Prostate gland (tissue), 2 donors: ENCODE data around the gene ARFGEF3.

Source experiments
- POLR2AphosphoS5 ChIP-seq: sonication (generic); formaldehyde crosslinking; IDR thresholded peaks from one replicate; pipeline ENCODE4 v1.6.1; 2017; ENCODE audit warnings: antibody characterized with exemption
- TF ChIP-seq, protein P1 (sequence below), 4 experiments: fragments of 200-600 bp in 2 of 4; fragments of 450-650 bp in 2 of 4; sonication (generic) in 2 of 4; IDR thresholded peaks; 1 replicate in 3 of 4; 2 replicates in 1 of 4; pipeline ENCODE4 v1.5.1; 2016 to 2019; ENCODE audit warnings: antibody characterized with exemption in 4 of 4, mild to moderate bottlenecking in 2 of 4, moderate library complexity in 2 of 4

DNA sequence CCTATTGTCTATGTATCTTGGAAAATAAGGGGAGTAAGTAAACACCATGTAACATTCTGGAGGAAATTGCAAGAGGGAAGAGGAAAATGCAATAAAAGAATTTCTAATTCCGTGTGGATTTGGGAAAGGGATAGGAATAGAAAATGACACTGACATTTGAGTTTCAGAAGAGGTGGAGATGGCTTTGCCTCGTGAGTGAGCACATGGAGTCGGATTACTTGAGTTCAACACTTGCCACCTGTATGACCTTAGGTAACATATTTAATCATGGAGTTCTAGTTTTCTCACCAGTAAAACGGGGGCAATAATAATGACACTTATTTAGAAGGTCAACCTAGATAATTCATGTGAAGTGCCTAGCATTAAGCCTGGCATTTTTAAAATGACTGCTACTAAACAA lies 67.3 kb downstream of the ARFGEF3 start:
- no peak for TF ChIP-seq POLR2AphosphoS5
- TF ChIP-seq, protein P1, sequence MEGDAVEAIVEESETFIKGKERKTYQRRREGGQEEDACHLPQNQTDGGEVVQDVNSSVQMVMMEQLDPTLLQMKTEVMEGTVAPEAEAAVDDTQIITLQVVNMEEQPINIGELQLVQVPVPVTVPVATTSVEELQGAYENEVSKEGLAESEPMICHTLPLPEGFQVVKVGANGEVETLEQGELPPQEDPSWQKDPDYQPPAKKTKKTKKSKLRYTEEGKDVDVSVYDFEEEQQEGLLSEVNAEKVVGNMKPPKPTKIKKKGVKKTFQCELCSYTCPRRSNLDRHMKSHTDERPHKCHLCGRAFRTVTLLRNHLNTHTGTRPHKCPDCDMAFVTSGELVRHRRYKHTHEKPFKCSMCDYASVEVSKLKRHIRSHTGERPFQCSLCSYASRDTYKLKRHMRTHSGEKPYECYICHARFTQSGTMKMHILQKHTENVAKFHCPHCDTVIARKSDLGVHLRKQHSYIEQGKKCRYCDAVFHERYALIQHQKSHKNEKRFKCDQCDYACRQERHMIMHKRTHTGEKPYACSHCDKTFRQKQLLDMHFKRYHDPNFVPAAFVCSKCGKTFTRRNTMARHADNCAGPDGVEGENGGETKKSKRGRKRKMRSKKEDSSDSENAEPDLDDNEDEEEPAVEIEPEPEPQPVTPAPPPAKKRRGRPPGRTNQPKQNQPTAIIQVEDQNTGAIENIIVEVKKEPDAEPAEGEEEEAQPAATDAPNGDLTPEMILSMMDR (IDR thresholded peaks at IDR 0.05), result no peak
